GM12891 (cell line): Measurements from ENCODE around the gene IL17RD.

ENCODE experiments used
- PAX5 ChIP-seq: IDR thresholded peaks from 2 replicates; pipeline ENCODE4 v1.6.1; 2011; ENCODE audit warnings: low read length, moderate library complexity, mild to moderate bottlenecking; ENCODE audit not compliant: insufficient read depth, severe bottlenecking
- POLR2A ChIP-seq: IDR thresholded peaks from 2 replicates; pipeline ENCODE4 v1.6.1; 2011; ENCODE audit warnings: low read depth, low read length, control low read depth
- POLR2AphosphoS5 ChIP-seq: IDR thresholded peaks from 2 replicates; pipeline ENCODE4 v1.6.1; 2011; ENCODE audit warnings: low read depth, low read length, control low read depth
- POU2F2 ChIP-seq: IDR thresholded peaks from 2 replicates; pipeline ENCODE4 v1.6.1; 2011; ENCODE audit warnings: low read depth, mild to moderate bottlenecking, control low read depth, low read length, moderate library complexity
- SPI1 ChIP-seq: IDR thresholded peaks from 2 replicates; pipeline ENCODE4 v1.6.1; 2011; ENCODE audit warnings: low read depth, low read length, control low read depth
- TAF1 ChIP-seq: IDR thresholded peaks from 2 replicates; pipeline ENCODE4 v1.6.1; 2011; ENCODE audit warnings: low read depth, low read length, control low read depth

- TF ChIP-seq POLR2A (no peak), POLR2AphosphoS5 (no peak), TAF1 (no peak), SPI1 (no peak), PAX5 (peak; percentile 87), POU2F2 (no peak)
Observed at GRCh38 chr3:57043518-57043917, 121.6 kb downstream of the IL17RD start.
